ENCODE measurements around the gene CIAO1.

DNA sequence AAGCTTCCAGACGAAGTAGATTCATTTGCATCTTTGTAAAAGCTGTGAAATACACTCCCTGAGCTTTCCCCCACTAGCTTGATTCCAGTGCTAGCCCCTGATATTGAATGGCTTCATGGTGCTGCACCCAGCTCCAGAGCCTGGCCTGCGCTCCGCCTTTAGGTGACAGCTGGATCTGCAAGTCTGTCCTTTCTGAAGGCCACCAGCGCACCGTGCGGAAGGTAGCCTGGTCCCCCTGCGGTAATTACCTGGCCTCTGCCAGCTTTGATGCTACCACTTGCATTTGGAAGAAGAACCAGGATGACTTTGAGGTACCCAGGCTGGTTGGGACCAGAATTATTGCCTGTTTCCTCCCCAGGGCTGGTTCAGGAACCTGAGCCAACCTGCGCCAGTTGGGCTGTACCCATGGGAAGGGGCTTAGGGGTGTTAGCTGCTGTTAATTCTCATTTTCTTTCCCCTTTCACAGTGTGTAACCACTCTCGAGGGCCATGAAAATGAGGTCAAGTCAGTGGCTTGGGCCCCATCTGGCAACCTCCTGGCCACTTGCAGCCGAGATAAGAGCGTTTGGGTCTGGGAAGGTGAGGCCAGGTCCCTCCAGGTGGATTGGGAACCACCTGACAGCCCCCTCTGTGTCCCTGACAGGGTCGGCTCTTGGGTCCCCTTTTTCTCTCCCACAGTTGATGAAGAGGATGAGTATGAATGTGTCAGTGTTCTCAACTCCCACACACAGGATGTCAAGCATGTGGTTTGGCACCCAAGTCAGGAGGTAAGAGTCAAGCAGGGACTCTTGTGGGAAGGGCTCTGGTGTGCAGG is 1.3 kb downstream of the CIAO1 start:
- TF ChIP-seq EZH2 (IDR thresholded peaks at IDR 0.05; ENCODE audit: low read length, missing control alignments): no peak
- TF ChIP-seq, protein P1, sequence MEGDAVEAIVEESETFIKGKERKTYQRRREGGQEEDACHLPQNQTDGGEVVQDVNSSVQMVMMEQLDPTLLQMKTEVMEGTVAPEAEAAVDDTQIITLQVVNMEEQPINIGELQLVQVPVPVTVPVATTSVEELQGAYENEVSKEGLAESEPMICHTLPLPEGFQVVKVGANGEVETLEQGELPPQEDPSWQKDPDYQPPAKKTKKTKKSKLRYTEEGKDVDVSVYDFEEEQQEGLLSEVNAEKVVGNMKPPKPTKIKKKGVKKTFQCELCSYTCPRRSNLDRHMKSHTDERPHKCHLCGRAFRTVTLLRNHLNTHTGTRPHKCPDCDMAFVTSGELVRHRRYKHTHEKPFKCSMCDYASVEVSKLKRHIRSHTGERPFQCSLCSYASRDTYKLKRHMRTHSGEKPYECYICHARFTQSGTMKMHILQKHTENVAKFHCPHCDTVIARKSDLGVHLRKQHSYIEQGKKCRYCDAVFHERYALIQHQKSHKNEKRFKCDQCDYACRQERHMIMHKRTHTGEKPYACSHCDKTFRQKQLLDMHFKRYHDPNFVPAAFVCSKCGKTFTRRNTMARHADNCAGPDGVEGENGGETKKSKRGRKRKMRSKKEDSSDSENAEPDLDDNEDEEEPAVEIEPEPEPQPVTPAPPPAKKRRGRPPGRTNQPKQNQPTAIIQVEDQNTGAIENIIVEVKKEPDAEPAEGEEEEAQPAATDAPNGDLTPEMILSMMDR (conservative IDR thresholded peaks at IDR 0.05 in 1 of 2, IDR thresholded peaks at IDR 0.05 in 1 of 2; ENCODE audit: low read depth in 1 of 2, low read length in 2 of 2): peak; percentile 30 to 41
